GM19193 (cell line): ENCODE measurements around the gene ZCCHC7.

Experiments used
- POLR2A ChIP-seq: IDR thresholded peaks from 4 replicates; pipeline ENCODE4 v1.6.1; 2011; ENCODE audit not compliant: insufficient read depth, insufficient read length; ENCODE audit errors: extremely low read depth

Gene ZCCHC7

GRCh38 chr9:37156781-37157356 lies 36.5 kb downstream of the ZCCHC7 start:
- TF ChIP-seq POLR2A = no peak

GRCh38 chr9:37157726-37158377 lies 37.5 kb downstream of the ZCCHC7 start:
- TF ChIP-seq POLR2A = no peak

DNA sequence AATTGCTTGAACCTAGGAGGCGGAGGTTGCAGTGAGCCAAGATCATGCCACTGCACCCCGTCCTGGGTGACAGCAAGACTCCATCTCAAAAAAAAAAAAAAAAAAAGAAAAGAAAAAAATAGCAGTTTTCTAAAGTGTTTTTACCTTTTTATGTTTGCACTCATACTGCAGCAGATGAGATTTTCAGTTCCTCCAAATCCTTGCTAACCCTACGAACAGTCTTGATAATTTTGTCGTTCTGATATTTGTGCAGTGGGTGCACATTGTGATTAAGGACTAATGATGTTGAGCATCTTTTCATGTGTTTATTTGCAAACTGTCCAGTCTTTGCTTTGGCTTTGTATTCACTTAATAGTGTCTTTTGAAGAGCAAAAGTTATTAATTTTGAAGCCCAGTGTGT lies 42.9 kb downstream of the ZCCHC7 start:
- no peak for TF ChIP-seq POLR2A

DNA sequence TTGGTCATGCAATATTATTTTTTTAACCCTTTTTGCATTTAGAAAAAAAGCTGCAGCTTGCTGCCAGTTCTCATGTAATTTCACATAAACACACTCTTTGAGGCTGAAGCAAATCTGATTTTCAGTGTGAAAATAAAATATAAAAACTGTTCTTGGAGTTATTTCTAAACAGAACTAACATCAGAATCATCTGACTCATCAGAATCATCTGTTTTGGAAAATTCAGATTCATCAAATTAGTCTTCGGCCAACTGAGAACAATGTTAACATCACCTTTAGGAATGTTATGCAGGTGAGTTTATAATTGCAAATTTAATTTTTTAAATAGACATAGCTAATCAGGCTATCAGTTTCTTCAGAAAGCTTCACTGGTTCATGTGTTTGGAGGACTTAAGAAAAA lies 45.3 kb downstream of the ZCCHC7 start:
- no peak for TF ChIP-seq POLR2A

GRCh38 chr9:37167456-37168047 lies 47.2 kb downstream of the ZCCHC7 start:
- no peak for TF ChIP-seq POLR2A

DNA sequence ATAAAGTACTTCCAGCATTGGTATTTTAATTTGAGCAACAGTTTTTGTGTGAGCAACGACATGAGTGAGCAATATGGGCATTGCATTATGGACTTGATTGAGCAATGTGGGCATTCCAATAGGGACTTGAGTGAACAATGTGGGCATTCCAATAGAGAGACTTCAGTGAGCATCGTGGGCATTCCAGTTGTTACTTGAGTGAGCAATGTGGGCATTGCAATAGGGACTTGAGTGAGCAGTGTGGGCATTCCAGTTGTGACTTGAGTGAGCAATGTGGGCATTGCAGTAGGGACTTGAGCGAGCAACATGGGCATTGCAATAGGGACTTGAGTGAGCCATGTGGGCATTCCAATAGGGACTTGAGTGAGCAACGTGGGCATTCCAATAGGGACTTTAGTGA lies 52.2 kb downstream of the ZCCHC7 start:
- TF ChIP-seq POLR2A = no peak

- TF ChIP-seq POLR2A = no peak
These were observed 53.9 kb downstream of the ZCCHC7 start for GRCh38 chr9:37174247-37174646.

GRCh38 chr9:37178742-37179141 lies 58.4 kb downstream of the ZCCHC7 start:
- no peak for TF ChIP-seq POLR2A

- TF ChIP-seq POLR2A = no peak
These were observed 59.2 kb downstream of the ZCCHC7 start for GRCh38 chr9:37179576-37179975.

DNA sequence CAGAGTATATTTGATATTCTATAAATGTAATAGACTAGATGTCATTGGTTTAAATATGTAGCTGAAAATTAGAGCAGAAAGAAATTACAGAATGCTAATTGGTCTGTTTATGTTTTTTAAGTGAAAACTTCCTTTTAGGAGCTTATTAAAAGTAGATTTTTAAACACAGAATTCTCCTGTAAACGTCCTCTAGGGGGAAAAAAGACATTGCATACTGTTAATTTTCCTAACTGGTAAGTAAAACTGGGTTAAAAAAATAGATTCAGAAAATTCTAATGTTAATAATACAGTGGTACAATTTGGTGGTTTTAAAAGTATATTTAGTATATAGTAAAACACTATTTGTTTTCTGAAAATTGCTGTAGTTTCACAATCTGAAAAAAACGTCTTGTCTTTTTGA lies 59.8 kb downstream of the ZCCHC7 start:
- no peak for TF ChIP-seq POLR2A

DNA sequence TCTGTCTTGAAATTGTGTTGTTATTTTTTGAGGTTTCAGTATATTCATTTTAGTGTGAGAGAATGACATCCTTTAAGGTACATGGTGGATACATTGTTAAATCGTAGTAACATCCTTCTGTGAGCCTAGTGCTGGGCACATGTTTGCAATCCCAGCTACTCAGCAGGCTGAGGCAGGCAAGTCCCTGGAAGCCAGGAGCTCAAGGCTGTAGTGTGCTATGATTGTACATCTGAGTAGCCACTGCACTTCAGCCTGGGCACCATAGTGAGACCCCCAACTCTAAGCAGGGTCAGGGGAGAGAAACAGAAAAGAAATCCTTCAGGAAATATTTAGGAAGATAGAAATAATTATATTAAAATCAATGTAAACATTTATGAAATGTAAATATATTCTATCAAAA lies 62.3 kb downstream of the ZCCHC7 start:
- no peak for TF ChIP-seq POLR2A

GRCh38 chr9:37184905-37185867 lies 64.8 kb downstream of the ZCCHC7 start:
- no peak for TF ChIP-seq POLR2A

DNA sequence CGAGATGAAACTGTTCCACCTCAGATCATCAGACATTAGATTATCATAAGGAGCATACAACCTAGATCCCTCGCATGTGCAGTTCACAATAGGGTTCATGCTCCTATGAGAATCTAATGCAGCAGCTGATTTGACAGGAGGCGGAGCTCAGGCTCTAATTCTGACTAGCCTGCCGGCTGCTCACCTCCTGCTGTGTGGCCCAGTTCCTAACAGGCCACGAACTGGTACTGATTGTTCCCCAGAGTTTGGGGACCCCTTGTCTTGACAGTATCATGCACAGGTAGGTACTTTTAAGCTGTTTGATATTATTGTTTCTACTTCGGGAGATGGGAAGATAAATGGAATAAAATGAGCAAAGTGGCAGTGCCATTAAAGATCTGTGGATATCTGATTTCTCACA lies 66.9 kb downstream of the ZCCHC7 start:
- TF ChIP-seq POLR2A = peak; percentile 38

GRCh38 chr9:37187713-37188439 lies 67.5 kb downstream of the ZCCHC7 start:
- no peak for TF ChIP-seq POLR2A

DNA sequence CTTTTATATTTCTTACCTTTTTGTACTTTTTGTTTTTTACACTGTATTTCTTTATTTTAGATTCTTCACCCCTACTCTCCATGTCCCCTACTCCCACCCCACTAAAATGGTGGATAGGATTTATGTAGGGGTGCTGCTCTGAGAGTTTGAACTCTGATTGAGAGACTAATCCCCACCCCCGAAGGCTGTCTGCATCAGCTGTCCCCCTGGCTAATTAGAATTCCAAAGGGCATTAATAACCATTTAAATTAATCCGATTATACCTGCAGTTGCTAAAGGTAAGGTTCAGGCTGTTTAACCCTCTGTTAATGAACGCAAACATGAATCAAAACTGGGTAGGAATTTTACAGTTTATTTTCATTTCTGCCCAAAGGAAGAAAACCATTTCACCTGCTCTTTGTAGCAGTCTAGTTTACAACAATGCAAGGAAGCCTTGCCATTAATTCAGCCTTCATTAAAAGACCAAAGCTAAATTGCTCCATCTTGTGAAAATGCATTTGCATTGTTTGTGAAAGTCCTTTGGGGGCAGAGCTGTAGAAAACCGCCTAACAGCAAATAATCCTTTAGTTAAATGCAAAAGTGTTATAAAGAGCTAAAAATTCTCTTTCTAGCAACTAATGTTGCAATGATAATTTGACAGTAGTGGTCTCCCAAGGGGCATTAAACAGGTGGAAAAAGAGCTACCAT lies 71.2 kb downstream of the ZCCHC7 start:
- TF ChIP-seq POLR2A = no peak

GRCh38 chr9:37192803-37193202 lies 72.4 kb downstream of the ZCCHC7 start:
- no peak for TF ChIP-seq POLR2A
